ENCODE data around the gene FAM89A. TPM values are rescaled to one million over a fixed set of nuclear protein-coding genes. Genes with fewer than 3 reads are reported as not detected.
"Not testable (repeated sequence)": the region's sequence is repeated elsewhere in the genome, so short reads cannot be mapped to it uniquely, and the experiment has no call there.

Gene FAM89A
- total and polyA plus RNA-seq, 4 donors: 3.6 to 11.5 (median 8.0) TPM

DNA sequence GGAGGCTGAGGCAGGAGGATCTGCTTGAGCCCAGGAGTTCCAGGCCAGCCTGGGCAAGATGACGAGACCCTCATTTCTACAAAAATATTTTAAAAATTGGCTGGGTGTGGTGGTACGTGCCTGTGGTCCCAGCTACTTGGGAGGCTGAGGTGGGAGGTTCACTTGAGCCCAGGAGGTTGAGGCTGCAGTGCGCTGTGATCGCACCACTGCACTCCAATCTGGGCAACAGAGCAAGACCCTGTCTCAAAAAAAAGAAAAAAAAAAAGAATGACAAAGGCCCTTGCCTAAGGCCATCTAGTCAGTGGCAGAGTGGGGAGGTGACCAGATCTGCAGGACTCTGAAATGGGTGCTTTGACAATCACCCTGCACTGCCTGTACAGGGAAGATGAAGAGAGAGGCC is 10.8 kb downstream of the FAM89A start:
- ATAC-seq (ENCODE audit: low FRiP score); H3K27ac ChIP-seq (ENCODE audit: low read depth in 1 of 2, low read length in 2 of 2); H3K36me3 ChIP-seq (ENCODE audit: control insufficient read depth in 1 of 2, insufficient read depth in 2 of 2, low read length in 1 of 2); DNase-seq; H3K27me3 ChIP-seq (ENCODE audit: control insufficient read depth in 1 of 2, insufficient read depth in 2 of 2, low read length in 1 of 2); H3K4me1 ChIP-seq (ENCODE audit: control insufficient read depth in 1 of 2, insufficient read depth in 2 of 2, low read length in 2 of 2); H3K4me3 ChIP-seq (ENCODE audit: low read length in 2 of 2); H3K9me3 ChIP-seq (ENCODE audit: control insufficient read depth, low read length); intact Hi-C loops (cut with DNase I): not testable (repeated sequence)
- WGBS, 2 donors: 94 to 96% methylated on average over 4 of the region's 4 CpGs

DNA sequence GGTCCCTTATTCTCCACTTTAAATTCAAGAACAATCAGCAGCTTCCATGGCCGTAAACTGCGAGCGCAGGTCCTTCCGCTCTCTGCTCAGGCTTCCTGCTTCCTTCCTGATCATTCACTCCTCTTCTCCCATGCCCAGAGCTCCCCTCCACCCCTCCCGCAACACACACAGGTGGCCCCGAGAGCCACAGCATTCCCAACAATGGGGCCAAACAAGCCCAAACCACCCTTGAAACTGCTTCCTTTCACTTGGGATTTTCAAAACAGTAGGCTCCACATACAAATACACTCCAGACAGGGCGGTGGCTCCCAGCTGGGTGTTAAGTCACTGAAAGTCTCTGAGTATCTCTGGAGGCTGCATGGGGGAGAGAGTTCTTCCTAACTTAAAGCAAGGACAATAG is 11.4 kb downstream of the FAM89A start:
- intact Hi-C loops (cut with DNase I): no loop called here
- H3K4me1 ChIP-seq (ENCODE audit: control insufficient read depth in 1 of 2, insufficient read depth in 2 of 2, low read length in 2 of 2): no peaks in the 10 kb centered on the region
- H3K27ac ChIP-seq (ENCODE audit: low read depth in 1 of 2, low read length in 2 of 2): no peak overlapping the region
- ATAC-seq (ENCODE audit: low FRiP score) (no peak), DNase-seq (no peak)
- no peaks in the 10 kb centered on the region for H3K27me3 ChIP-seq (ENCODE audit: control insufficient read depth in 1 of 2, insufficient read depth in 2 of 2, low read length in 1 of 2)
- no peaks in the 10 kb centered on the region for H3K9me3 ChIP-seq (ENCODE audit: control insufficient read depth, low read length)
- H3K36me3 ChIP-seq (ENCODE audit: control insufficient read depth in 1 of 2, insufficient read depth in 2 of 2, low read length in 1 of 2): no peaks in the 10 kb centered on the region
- no peak overlapping the region for H3K4me3 ChIP-seq (ENCODE audit: low read length in 2 of 2)
- WGBS, 2 donors: 78 to 86% methylated on average over 7 of the region's 7 CpGs

DNA sequence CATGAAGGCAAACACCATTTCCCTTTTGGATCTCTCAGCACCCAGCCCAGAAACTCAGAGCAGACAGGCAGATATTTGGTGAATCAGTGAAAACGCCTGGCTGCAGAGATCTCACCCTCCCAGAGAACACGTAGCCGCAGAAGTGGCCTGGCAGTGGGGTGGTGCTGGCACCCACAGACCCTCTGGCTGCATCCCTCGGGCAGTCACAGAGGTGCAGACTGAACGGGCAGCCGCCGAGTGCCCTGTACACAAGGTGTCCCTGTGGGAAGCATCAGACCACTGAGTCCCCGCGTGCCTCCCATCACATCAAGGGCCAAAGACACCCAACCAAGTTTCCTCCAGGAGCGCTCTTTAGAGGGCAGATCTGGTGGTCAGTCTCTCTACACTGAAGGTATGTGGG is 12.1 kb downstream of the FAM89A start:
- Histone ChIP-seq H3K4me3 (ENCODE audit: low read length in 2 of 2) (no peak overlapping the region), H3K27me3 (ENCODE audit: control insufficient read depth in 1 of 2, insufficient read depth in 2 of 2, low read length in 1 of 2) (no peaks in the 10 kb centered on the region), H3K27ac (ENCODE audit: low read depth in 1 of 2, low read length in 2 of 2) (no peak overlapping the region), H3K36me3 (ENCODE audit: control insufficient read depth in 1 of 2, insufficient read depth in 2 of 2, low read length in 1 of 2) (no peaks in the 10 kb centered on the region), H3K9me3 (ENCODE audit: control insufficient read depth, low read length) (no peaks in the 10 kb centered on the region), H3K4me1 (ENCODE audit: control insufficient read depth in 1 of 2, insufficient read depth in 2 of 2, low read length in 2 of 2) (no peaks in the 10 kb centered on the region)
- ATAC-seq (ENCODE audit: low FRiP score): no peak
- 92 to 96% methylated on average over 10 of the region's 10 CpGs for WGBS, 2 donors
- DNase-seq: no peak
- intact Hi-C loops (cut with DNase I): no loop called here

DNA sequence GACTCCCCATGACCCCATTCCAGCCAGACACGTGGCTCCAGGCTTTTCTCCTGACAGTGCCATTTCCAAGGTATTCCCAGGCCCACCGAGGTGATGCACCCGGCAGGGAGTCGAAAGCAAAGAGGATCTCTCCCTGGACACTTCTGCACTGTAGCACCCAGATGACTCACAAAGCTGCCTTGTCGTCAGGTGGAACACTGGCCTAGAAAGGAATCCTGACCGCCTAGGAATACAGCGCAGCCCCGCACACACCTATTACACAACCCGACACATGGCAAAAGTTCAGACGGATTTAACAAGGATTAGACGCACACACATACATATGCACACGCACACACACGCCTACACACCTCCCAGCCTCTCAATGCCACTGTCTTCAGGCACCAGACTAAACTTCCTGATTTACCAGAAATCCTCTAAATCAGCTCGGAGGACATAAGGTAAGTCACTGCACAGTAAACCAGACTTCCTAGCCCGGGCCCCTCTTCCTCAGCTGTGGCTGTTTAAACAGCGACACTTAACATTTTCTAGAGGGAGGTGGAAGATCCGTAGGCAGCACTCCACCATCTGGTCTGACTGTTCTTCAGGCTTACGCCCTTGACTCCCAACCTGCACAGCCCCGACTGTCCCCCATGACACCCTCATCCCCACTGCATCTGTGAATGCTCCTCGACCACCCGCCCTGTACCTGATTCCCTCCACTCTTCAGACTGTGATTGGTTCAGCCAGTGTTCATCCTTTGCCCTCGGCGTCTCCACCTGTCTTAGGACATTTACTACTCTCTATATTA is 12.7 kb downstream of the FAM89A start:
- H3K27ac ChIP-seq (ENCODE audit: low read depth in 1 of 2, low read length in 2 of 2): no peak overlapping the region
- DNase-seq: no peak
- no peak overlapping the region for H3K4me3 ChIP-seq (ENCODE audit: low read length in 2 of 2)
- intact Hi-C loops (cut with DNase I): no loop called here
- no peaks in the 10 kb centered on the region for H3K36me3 ChIP-seq (ENCODE audit: control insufficient read depth in 1 of 2, insufficient read depth in 2 of 2, low read length in 1 of 2)
- ATAC-seq (ENCODE audit: low FRiP score): no peak
- no peaks in the 10 kb centered on the region for H3K4me1 ChIP-seq (ENCODE audit: control insufficient read depth in 1 of 2, insufficient read depth in 2 of 2, low read length in 2 of 2)
- 85 to 90% methylated on average over 23 of the region's 23 CpGs for WGBS, 2 donors
- H3K9me3 ChIP-seq (ENCODE audit: control insufficient read depth, low read length): no peaks in the 10 kb centered on the region
- no peaks in the 10 kb centered on the region for H3K27me3 ChIP-seq (ENCODE audit: control insufficient read depth in 1 of 2, insufficient read depth in 2 of 2, low read length in 1 of 2)

- 77 to 81% methylated on average over 6 of the region's 6 CpGs for WGBS, 2 donors
- no peak for ATAC-seq (ENCODE audit: low FRiP score)
Measured at GRCh38 chr1:231026576-231026975, 13.5 kb downstream of the FAM89A start.

DNA sequence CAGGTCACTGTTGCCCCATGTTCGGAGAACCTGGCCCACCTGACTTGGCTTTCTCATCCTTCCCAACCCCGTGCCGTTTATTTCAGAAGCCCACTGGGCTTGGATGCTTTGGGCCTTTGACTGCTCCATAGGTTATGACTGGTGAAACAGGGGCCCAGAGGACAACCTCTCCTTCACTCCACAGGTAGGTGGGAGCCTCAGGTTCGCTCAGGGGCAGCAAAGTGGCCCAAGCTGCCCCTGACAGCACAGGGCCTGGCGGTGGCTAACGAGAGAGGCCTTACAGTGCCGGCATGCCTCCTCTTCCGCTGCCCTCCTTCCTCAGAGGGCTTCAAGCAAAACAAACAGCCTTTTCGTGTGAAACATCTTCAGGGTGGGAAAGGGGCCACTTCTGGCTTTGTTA is 16.9 kb downstream of the FAM89A start:
- intact Hi-C loops (cut with DNase I): no loop called here
- H3K9me3 ChIP-seq (ENCODE audit: control insufficient read depth, low read length): no peaks in the 10 kb centered on the region
- no peak overlapping the region for H3K27ac ChIP-seq (ENCODE audit: low read depth in 1 of 2, low read length in 2 of 2)
- DNase-seq (no peak), ATAC-seq (ENCODE audit: low FRiP score) (no peak)
- no peak overlapping the region for H3K4me3 ChIP-seq (ENCODE audit: low read length in 2 of 2)
- H3K4me1 ChIP-seq (ENCODE audit: control insufficient read depth in 1 of 2, insufficient read depth in 2 of 2, low read length in 2 of 2): no peaks in the 10 kb centered on the region
- H3K27me3 ChIP-seq (ENCODE audit: control insufficient read depth in 1 of 2, insufficient read depth in 2 of 2, low read length in 1 of 2): no peaks in the 10 kb centered on the region
- no peaks in the 10 kb centered on the region for H3K36me3 ChIP-seq (ENCODE audit: control insufficient read depth in 1 of 2, insufficient read depth in 2 of 2, low read length in 1 of 2)
- WGBS, 2 donors: 91 to 92% methylated on average over 9 of the region's 9 CpGs

More at GRCh38 chr1:231026576-231026975, 13.5 kb downstream of the FAM89A start:
- no peaks in the 10 kb centered on the region for H3K9me3 ChIP-seq (ENCODE audit: control insufficient read depth, low read length)
- no peaks in the 10 kb centered on the region for H3K36me3 ChIP-seq (ENCODE audit: control insufficient read depth in 1 of 2, insufficient read depth in 2 of 2, low read length in 1 of 2)
- H3K27me3 ChIP-seq (ENCODE audit: control insufficient read depth in 1 of 2, insufficient read depth in 2 of 2, low read length in 1 of 2): no peaks in the 10 kb centered on the region
- DNase-seq: no peak
- H3K4me3 ChIP-seq (ENCODE audit: low read length in 2 of 2): no peak overlapping the region
- intact Hi-C loops (cut with DNase I): no loop called here
- H3K4me1 ChIP-seq (ENCODE audit: control insufficient read depth in 1 of 2, insufficient read depth in 2 of 2, low read length in 2 of 2): no peaks in the 10 kb centered on the region
- no peak overlapping the region for H3K27ac ChIP-seq (ENCODE audit: low read depth in 1 of 2, low read length in 2 of 2)

DNA sequence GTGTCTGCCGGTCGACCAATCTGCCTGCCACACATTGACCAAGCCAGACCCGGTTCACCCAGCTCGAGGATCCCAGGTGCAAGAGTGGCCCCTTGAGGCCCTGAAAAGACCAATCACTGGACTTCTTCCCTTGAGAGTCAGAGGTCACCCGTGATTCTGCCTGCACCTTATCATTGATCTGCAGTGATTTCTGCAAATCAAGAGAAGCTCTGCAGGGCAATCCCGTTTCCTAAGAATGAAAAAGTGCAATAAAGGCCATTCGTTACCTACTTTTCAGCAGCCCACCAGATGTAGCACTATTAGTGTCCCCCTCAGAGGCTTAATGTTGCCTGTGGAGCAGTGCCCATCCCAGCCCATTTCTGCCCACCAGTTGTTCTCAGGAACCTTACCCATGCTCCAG is 17.5 kb downstream of the FAM89A start:
- DNase-seq: not testable (repeated sequence)
- 88 to 91% methylated on average over 7 of the region's 7 CpGs for WGBS, 2 donors

DNA sequence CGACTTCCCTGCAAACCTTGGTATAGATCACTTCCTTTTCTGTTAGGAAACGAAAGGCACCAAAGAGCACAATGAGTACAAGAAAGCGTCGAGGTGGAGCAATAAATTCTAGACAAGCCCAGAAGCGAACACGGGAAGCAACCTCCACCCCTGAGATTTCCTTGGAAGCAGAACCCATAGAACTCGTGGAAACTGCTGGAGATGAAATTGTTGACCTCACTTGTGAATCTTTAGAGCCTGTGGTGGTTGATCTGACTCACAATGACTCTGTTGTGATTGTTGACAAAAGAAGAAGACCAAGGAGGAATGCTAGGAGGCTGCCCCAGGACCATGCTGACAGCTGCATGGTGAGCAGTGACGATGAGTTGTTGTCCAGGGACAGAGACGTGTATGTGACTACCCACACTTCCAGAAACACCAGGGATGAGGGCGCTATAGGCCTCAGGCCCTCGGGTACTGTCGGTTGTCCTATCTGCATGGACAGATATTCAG is 18.5 kb downstream of the FAM89A start:
- 85 to 88% methylated on average over 12 of the region's 12 CpGs for WGBS, 2 donors
- Histone ChIP-seq H3K9me3 (ENCODE audit: control insufficient read depth, low read length) (no peaks in the 10 kb centered on the region), H3K27me3 (ENCODE audit: control insufficient read depth in 1 of 2, insufficient read depth in 2 of 2, low read length in 1 of 2) (no peaks in the 10 kb centered on the region), H3K27ac (ENCODE audit: low read depth in 1 of 2, low read length in 2 of 2) (no peak overlapping the region), H3K36me3 (ENCODE audit: control insufficient read depth in 1 of 2, insufficient read depth in 2 of 2, low read length in 1 of 2) (no peaks in the 10 kb centered on the region), H3K4me3 (ENCODE audit: low read length in 2 of 2) (no peak overlapping the region), H3K4me1 (ENCODE audit: control insufficient read depth in 1 of 2, insufficient read depth in 2 of 2, low read length in 2 of 2) (no peaks in the 10 kb centered on the region)
- intact Hi-C loops (cut with DNase I): no loop called here
- DNase-seq (no peak), ATAC-seq (ENCODE audit: low FRiP score) (no peak)

More for the DNA sequence above, 17.5 kb downstream of the FAM89A start:
- H3K27ac ChIP-seq (ENCODE audit: low read depth in 1 of 2, low read length in 2 of 2); H3K9me3 ChIP-seq (ENCODE audit: control insufficient read depth, low read length); intact Hi-C loops (cut with DNase I); H3K4me1 ChIP-seq (ENCODE audit: control insufficient read depth in 1 of 2, insufficient read depth in 2 of 2, low read length in 2 of 2); H3K27me3 ChIP-seq (ENCODE audit: control insufficient read depth in 1 of 2, insufficient read depth in 2 of 2, low read length in 1 of 2); H3K4me3 ChIP-seq (ENCODE audit: low read length in 2 of 2); ATAC-seq (ENCODE audit: low FRiP score); H3K36me3 ChIP-seq (ENCODE audit: control insufficient read depth in 1 of 2, insufficient read depth in 2 of 2, low read length in 1 of 2): not testable (repeated sequence)

- ATAC-seq (ENCODE audit: low FRiP score) (no peak), DNase-seq (no peak)
- intact Hi-C loops (cut with DNase I): no loop called here
- Histone ChIP-seq H3K4me3 (ENCODE audit: low read length in 2 of 2) (no peak overlapping the region), H3K27ac (ENCODE audit: low read depth in 1 of 2, low read length in 2 of 2) (no peak overlapping the region), H3K27me3 (ENCODE audit: control insufficient read depth in 1 of 2, insufficient read depth in 2 of 2, low read length in 1 of 2) (no peaks in the 10 kb centered on the region), H3K36me3 (ENCODE audit: control insufficient read depth in 1 of 2, insufficient read depth in 2 of 2, low read length in 1 of 2) (no peaks in the 10 kb centered on the region), H3K4me1 (ENCODE audit: control insufficient read depth in 1 of 2, insufficient read depth in 2 of 2, low read length in 2 of 2) (no peaks in the 10 kb centered on the region), H3K9me3 (ENCODE audit: control insufficient read depth, low read length) (no peaks in the 10 kb centered on the region)
- 45 to 52% methylated on average over 7 of the region's 7 CpGs for WGBS, 2 donors
Measured at GRCh38 chr1:231020816-231021215, 19.2 kb downstream of the FAM89A start.

Measured in aorta (tissue), 5 donors.